Right atrium auricular region (tissue), 2 donors: ENCODE data around the gene NTRK1. TPM values are rescaled to one million over a fixed set of nuclear protein-coding genes. Genes with fewer than 3 reads are reported as not detected.

Experiments
- DNase-seq: peaks from one replicate; pipeline ENCODE4 v3.0.0-alpha.2; 2019; ENCODE audit warnings: low spot score
- H3K27ac ChIP-seq, 2 donors: fragments of 200-600 bp; sonication (generic); 1 replicate in 1 of 2; 2 replicates in 1 of 2; pipeline ENCODE4 v1.5.1; 2016 to 2019
- H3K27me3 ChIP-seq, 2 donors: fragments of 200-600 bp; sonication (generic); one replicate each; pipeline versions ENCODE4 v1.5.1 to v1.6.0; 2017 to 2019
- H3K36me3 ChIP-seq: fragments of 200-600 bp; sonication (generic); one replicate; pipeline ENCODE4 v1.5.1; 2016
- H3K4me1 ChIP-seq, 2 donors: fragments of 200-600 bp; sonication (generic); one replicate each; pipeline versions ENCODE4 v1.5.1 to v1.6.0; 2017 to 2019
- H3K4me3 ChIP-seq, 2 donors: fragments of 200-600 bp; sonication (generic); 1 replicate in 1 of 2; 2 replicates in 1 of 2; pipeline ENCODE4 v1.5.1; 2017 to 2019; ENCODE audit warnings: mild to moderate bottlenecking in 1 of 2, moderate library complexity in 1 of 2
- H3K9me3 ChIP-seq, 2 donors: fragments of 200-600 bp; sonication (generic); one replicate each; pipeline ENCODE4 v1.5.1; 2019
- total RNA-seq, 2 donors: library from RNA; depleted of rRNA; stranded (reverse); fragments of >200 nt; gene quantifications; one replicate each; pipeline ENCODE4 v1.1.0, GENCODE V29; 2016
- TF ChIP-seq, protein P1 (sequence below), 2 donors: fragments of 200-600 bp; sonication (generic); IDR thresholded peaks; one replicate each; pipeline ENCODE4 v1.5.1; 2019; ENCODE audit warnings: antibody characterized with exemption in 2 of 2

NTRK1 gene
- total RNA-seq, 2 donors from 2014 or later, result 0.43 to 1.7 TPM

DNA sequence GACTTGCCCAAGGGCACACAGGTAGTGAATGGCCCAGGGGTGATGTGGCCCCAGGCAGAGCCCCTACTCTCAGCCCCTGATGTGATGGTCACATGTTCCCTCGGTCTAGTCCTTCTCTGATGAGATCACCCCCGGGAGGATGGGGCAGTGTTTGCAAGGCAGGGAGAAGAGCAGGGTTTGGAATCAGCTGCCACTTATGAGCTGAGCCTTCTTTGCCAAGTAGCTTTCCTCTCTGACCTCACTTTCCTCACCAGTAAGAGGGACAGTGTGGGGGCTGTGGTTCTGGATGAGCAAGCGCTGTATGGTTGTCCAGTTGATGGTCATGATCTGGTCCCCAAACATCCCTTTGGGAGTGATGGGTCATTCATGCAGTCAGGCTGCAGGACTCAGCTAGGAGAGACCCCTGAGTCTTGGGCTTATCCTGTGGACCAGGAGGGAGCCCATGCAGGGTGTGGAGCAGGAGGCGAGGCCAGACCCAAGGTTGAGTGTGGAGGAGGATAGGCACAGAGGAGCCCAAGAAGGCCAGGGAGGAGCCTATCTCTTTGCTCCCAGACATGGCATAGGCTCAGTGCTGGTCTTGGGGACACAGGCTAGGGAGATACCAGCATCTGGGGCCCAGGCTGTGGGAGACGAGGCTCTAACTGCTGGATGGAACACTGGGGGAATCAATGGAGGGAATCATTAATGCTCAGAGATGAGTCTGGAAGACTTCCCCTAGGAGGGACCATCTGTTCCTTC, 16.9 kb downstream of the NTRK1 start:
- no peaks in the 10 kb centered on the region for H3K36me3 ChIP-seq
- no peak overlapping the region for H3K4me3 ChIP-seq
- no peaks in the 10 kb centered on the region for H3K4me1 ChIP-seq
- TF ChIP-seq, protein P1, sequence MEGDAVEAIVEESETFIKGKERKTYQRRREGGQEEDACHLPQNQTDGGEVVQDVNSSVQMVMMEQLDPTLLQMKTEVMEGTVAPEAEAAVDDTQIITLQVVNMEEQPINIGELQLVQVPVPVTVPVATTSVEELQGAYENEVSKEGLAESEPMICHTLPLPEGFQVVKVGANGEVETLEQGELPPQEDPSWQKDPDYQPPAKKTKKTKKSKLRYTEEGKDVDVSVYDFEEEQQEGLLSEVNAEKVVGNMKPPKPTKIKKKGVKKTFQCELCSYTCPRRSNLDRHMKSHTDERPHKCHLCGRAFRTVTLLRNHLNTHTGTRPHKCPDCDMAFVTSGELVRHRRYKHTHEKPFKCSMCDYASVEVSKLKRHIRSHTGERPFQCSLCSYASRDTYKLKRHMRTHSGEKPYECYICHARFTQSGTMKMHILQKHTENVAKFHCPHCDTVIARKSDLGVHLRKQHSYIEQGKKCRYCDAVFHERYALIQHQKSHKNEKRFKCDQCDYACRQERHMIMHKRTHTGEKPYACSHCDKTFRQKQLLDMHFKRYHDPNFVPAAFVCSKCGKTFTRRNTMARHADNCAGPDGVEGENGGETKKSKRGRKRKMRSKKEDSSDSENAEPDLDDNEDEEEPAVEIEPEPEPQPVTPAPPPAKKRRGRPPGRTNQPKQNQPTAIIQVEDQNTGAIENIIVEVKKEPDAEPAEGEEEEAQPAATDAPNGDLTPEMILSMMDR (IDR thresholded peaks at IDR 0.05), result no peak
- H3K27me3 ChIP-seq, result no peaks in the 10 kb centered on the region
- DNase-seq, result no peak
- no peak overlapping the region for H3K27ac ChIP-seq
- no peaks in the 10 kb centered on the region for H3K9me3 ChIP-seq

DNA sequence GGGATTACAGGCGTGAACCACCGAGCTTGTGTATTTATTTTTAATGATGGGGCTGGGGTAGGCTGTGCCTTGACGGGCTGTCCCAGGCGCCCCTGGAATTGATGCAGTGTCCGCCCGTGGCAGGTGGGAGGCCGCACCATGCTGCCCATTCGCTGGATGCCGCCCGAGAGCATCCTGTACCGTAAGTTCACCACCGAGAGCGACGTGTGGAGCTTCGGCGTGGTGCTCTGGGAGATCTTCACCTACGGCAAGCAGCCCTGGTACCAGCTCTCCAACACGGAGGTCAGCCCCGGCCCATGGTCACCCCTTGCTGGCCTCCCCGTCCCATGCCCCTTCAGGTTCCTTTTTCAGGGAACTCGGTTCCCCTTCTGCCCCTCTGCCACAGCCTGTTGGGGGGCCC, 19.2 kb downstream of the NTRK1 start:
- no peaks in the 10 kb centered on the region for H3K27me3 ChIP-seq
- no peak for DNase-seq

DNA sequence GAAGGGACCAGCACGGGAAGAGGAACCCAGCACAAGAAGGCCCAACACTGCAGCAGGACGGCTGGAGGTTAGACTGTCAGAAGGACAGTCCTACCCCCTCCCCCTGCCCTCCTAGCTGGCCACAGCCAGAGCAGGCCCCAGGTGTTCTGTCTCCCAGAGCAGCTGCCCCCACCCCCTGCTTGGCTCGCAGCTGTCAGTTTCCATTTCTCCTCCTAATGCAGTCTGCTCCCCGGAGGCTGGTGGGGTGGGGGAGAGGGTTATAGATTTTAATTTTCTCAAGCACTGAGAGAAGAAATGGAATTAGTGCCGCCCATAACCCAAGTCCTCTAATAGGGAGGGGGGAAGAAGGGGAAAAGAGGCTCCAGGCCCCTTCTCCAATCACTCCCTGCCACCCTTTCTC, 19.8 kb downstream of the NTRK1 start:
- Histone ChIP-seq H3K9me3 (no peaks in the 10 kb centered on the region), H3K4me3 (no peak overlapping the region), H3K36me3 (no peaks in the 10 kb centered on the region), H3K27me3 (no peaks in the 10 kb centered on the region), H3K4me1 (no peaks in the 10 kb centered on the region), H3K27ac (no peak overlapping the region)
- TF ChIP-seq, protein P1 (IDR thresholded peaks at IDR 0.05), result no peak
- no peak for DNase-seq

More for the DNA sequence above, 19.2 kb downstream of the NTRK1 start:
- no peaks in the 10 kb centered on the region for H3K36me3 ChIP-seq
- H3K4me3 ChIP-seq, result no peak overlapping the region
- H3K27ac ChIP-seq, result no peak overlapping the region
- no peaks in the 10 kb centered on the region for H3K9me3 ChIP-seq
- TF ChIP-seq, protein P1 (IDR thresholded peaks at IDR 0.05), result no peak
- no peaks in the 10 kb centered on the region for H3K4me1 ChIP-seq

DNA sequence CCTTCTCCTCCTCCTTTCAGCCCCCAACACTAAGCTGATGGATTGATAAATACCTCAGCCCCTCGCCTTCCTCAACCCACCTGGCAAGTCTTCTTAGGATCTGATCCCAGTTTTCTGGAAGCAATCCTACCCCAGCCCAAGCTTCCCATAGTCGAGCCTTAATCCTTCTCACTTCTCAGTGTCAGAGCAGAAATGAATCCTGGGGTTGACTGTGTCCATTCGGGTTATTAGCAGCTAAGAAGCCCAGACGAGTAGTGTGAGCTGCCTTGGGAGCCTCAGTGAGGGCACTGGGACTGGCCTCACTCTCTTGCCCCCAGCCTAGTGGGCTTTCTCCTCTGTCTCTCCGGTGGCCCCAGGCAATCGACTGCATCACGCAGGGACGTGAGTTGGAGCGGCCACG, 20.4 kb downstream of the NTRK1 start:
- Histone ChIP-seq H3K36me3 (no peaks in the 10 kb centered on the region), H3K4me3 (no peak overlapping the region), H3K4me1 (no peaks in the 10 kb centered on the region), H3K27ac (no peak overlapping the region), H3K9me3 (no peaks in the 10 kb centered on the region), H3K27me3 (no peaks in the 10 kb centered on the region)
- DNase-seq, result no peak
- TF ChIP-seq, protein P1 (IDR thresholded peaks at IDR 0.05), result no peak

DNA sequence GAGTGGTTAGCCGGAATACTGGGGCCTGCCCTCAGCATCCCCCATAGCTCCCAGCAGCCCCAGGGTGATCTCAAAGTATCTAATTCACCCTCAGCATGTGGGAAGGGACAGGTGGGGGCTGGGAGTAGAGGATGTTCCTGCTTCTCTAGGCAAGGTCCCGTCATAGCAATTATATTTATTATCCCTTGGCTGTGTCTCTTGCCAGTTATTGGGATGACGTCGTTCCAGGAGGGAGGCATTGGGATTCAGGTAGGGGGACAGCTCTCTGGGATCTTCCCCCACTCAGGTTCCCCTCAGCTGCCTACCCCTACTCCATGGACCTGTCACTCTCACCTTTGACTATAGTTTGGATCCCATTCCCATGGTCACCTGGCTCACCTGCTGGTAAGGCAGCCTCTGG, 21.0 kb downstream of the NTRK1 start:
- H3K36me3 ChIP-seq, result no peaks in the 10 kb centered on the region
- DNase-seq, result no peak
- H3K9me3 ChIP-seq, result no peaks in the 10 kb centered on the region
- H3K27ac ChIP-seq, result no peak overlapping the region
- H3K4me3 ChIP-seq, result no peak overlapping the region
- TF ChIP-seq, protein P1 (IDR thresholded peaks at IDR 0.05), result no peak
- no peaks in the 10 kb centered on the region for H3K27me3 ChIP-seq
- H3K4me1 ChIP-seq, result no peaks in the 10 kb centered on the region

DNA sequence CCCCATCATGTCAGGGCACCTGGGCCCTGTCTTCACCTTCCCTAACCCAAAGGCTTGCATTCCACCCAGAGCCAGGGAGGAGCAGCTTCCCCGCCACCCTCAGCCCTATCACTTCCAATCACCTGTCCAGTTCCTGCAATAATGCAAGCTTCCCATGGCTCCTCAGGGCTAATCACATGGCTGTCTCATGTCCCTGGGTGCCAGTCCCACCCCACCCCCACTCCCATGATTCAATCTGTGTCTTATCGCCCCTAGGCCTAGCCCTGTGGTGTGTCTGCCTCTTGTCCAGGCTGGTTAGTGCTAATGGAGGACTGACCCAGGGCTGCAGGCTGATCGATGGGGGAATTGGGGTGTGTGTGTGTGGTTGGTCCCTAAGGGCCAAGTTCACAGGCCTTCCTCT, 21.9 kb downstream of the NTRK1 start:
- Histone ChIP-seq H3K4me3 (no peak overlapping the region), H3K36me3 (no peaks in the 10 kb centered on the region), H3K27ac (no peak overlapping the region), H3K27me3 (no peaks in the 10 kb centered on the region), H3K4me1 (no peaks in the 10 kb centered on the region), H3K9me3 (no peaks in the 10 kb centered on the region)
- no peak for DNase-seq
- TF ChIP-seq, protein P1 (IDR thresholded peaks at IDR 0.05), result no peak
